ENCODE measurements around the gene CEP83. TPM values are rescaled to one million over a fixed set of nuclear protein-coding genes. Genes with fewer than 3 reads are reported as not detected.

CEP83 gene
- polyA plus RNA-seq, 1 donor (not counting 4 experiments of a cell fraction or from before 2014, with no cell fraction given), result 9.5 TPM

DNA sequence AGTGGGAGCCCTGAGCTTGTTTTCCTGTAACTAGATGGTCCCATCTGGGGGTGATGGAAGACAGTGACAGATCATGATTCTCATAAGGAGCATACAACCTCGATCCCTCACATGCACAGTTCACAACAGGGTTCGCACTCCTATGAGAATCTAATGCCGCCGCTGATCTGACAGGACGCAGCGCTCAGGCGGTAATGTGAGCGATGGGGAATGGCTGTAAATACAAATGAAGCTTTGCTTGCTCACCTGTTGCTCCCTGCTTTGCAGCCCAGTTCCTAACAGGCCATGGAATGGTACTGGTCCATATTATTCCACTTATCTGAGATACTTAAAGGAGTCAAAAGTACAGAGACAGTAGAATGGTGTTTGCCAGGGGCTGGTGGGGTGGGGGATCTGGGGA, 9.9 kb upstream of the CEP83 start:
- H3K9ac ChIP-seq (ENCODE audit: control insufficient read depth, extremely low read depth, insufficient read depth, low read length), result no peak overlapping the region
- H3K4me2 ChIP-seq (ENCODE audit: control insufficient read depth, extremely low read depth, insufficient read depth, low read depth, low read length), result no peak overlapping the region
- H3K27me3 ChIP-seq (ENCODE audit: control insufficient read depth, extremely low read depth, insufficient read depth, low read length), result no peaks in the 10 kb centered on the region
- dilution Hi-C loops (cut with MboI; ENCODE audit: extremely low pct_ligation_motif_present, low sequenced_read_pairs), result no loop called here
- no peak overlapping the region for H3K4me3 ChIP-seq (ENCODE audit: control insufficient read depth in 2 of 3, extremely low read depth in 1 of 3, insufficient read depth in 2 of 3, low read depth in 1 of 3, low read length in 3 of 3)
- DNase-seq (ENCODE audit: low read depth, low spot score), result no peak
- no peak overlapping the region for H3K27ac ChIP-seq (ENCODE audit: control insufficient read depth, insufficient read depth, low read length)
- H3K9me1 ChIP-seq (ENCODE audit: control insufficient read depth, extremely low read depth, insufficient read depth, low read length), result no peaks in the 10 kb centered on the region
- no peak for FAIRE-seq
- H3K36me3 ChIP-seq (ENCODE audit: control insufficient read depth in 2 of 2, extremely low read depth in 1 of 2, insufficient read depth in 2 of 2, low read length in 2 of 2), result no peaks in the 10 kb centered on the region
- no peak for TF ChIP-seq CTCF (optimal IDR thresholded peaks at IDR 0.05 in 1 of 3, IDR thresholded peaks at IDR 0.05 in 1 of 3, conservative IDR thresholded peaks at IDR 0.05 in 1 of 3; ENCODE audit: extremely low read depth in 1 of 3, insufficient read depth in 2 of 3, low read length in 3 of 3)
- TF ChIP-seq EZH2 (IDR thresholded peaks at IDR 0.05; ENCODE audit: low read length), result no peak
- H3K9me3 ChIP-seq (ENCODE audit: control insufficient read depth, low read depth, low read length), result no peaks in the 10 kb centered on the region
- no peak overlapping the region for H2AFZ ChIP-seq (ENCODE audit: control insufficient read depth, low read length)
- H4K20me1 ChIP-seq (ENCODE audit: control insufficient read depth, extremely low read depth, insufficient read depth, low read length), result no peaks in the 10 kb centered on the region
- no peaks in the 10 kb centered on the region for H3K79me2 ChIP-seq (ENCODE audit: control insufficient read depth, insufficient read depth, low read length)
- no peaks in the 10 kb centered on the region for H3K4me1 ChIP-seq (ENCODE audit: control insufficient read depth, extremely low read depth, insufficient read depth, low read length)

- no peaks in the 10 kb centered on the region for H4K20me1 ChIP-seq (ENCODE audit: control insufficient read depth, extremely low read depth, insufficient read depth, low read length)
- dilution Hi-C loops (cut with MboI; ENCODE audit: extremely low pct_ligation_motif_present, low sequenced_read_pairs), result no loop called here
- peak overlapping the region; percentile 96 for H3K9ac ChIP-seq (ENCODE audit: control insufficient read depth, extremely low read depth, insufficient read depth, low read length)
- peak overlapping the region; percentile 96 for H2AFZ ChIP-seq (ENCODE audit: control insufficient read depth, low read length)
- FAIRE-seq (peak; percentile 69), DNase-seq (ENCODE audit: low read depth, low spot score) (no peak)
- H3K4me3 ChIP-seq (ENCODE audit: control insufficient read depth in 2 of 3, extremely low read depth in 1 of 3, insufficient read depth in 2 of 3, low read depth in 1 of 3, low read length in 3 of 3), result peak overlapping the region; percentile 83 to 96 (median 94)
- H3K4me1 ChIP-seq (ENCODE audit: control insufficient read depth, extremely low read depth, insufficient read depth, low read length), result peaks cover 11% of the 10 kb centered on the region
- no peaks in the 10 kb centered on the region for H3K9me3 ChIP-seq (ENCODE audit: control insufficient read depth, low read depth, low read length)
- H3K27ac ChIP-seq (ENCODE audit: control insufficient read depth, insufficient read depth, low read length), result peak overlapping the region; percentile 93
- H3K36me3 ChIP-seq (ENCODE audit: control insufficient read depth in 2 of 2, extremely low read depth in 1 of 2, insufficient read depth in 2 of 2, low read length in 2 of 2), result no peaks in the 10 kb centered on the region
- no peak for TF ChIP-seq EZH2 (IDR thresholded peaks at IDR 0.05; ENCODE audit: low read length)
- TF ChIP-seq CTCF (optimal IDR thresholded peaks at IDR 0.05 in 1 of 3, IDR thresholded peaks at IDR 0.05 in 1 of 3, conservative IDR thresholded peaks at IDR 0.05 in 1 of 3; ENCODE audit: extremely low read depth in 1 of 3, insufficient read depth in 2 of 3, low read length in 3 of 3), result no peak
- H3K4me2 ChIP-seq (ENCODE audit: control insufficient read depth, extremely low read depth, insufficient read depth, low read depth, low read length), result peak overlapping the region; percentile 99
- H3K27me3 ChIP-seq (ENCODE audit: control insufficient read depth, extremely low read depth, insufficient read depth, low read length), result no peaks in the 10 kb centered on the region
- peaks cover 23% of the 10 kb centered on the region for H3K79me2 ChIP-seq (ENCODE audit: control insufficient read depth, insufficient read depth, low read length)
- no peaks in the 10 kb centered on the region for H3K9me1 ChIP-seq (ENCODE audit: control insufficient read depth, extremely low read depth, insufficient read depth, low read length)
Observed at GRCh38 chr12:94460616-94460959, 921 bp upstream of the CEP83 start.
